ENCODE measurements around the gene USP6NL. TPM values are rescaled to one million over a fixed set of nuclear protein-coding genes. Genes with fewer than 3 reads are reported as not detected.

Gene USP6NL
- total and polyA plus RNA-seq, 2 of the 8 experiments (the other 6 are each of a cell fraction or from before 2014, with no cell fraction given), result 10.9 to 28.8 TPM

- H3K4me1 ChIP-seq (replicated peaks in 1 of 4; ENCODE audit: control insufficient read depth in 3 of 4, insufficient read depth in 4 of 4, low read length in 3 of 4), result no peaks in the 10 kb centered on the region
- H3K36me3 ChIP-seq (ENCODE audit: control insufficient read depth in 2 of 4, insufficient read depth in 4 of 4, low read length in 3 of 4), result no peaks in the 10 kb centered on the region; a peak in 1 of 8 replicates
- no peak overlapping the region for H2AFZ ChIP-seq (ENCODE audit: low read length)
- H3K9me3 ChIP-seq (ENCODE audit: insufficient read depth in 2 of 2, low read depth in 1 of 2, low read length in 1 of 2), result no peaks in the 10 kb centered on the region
- FAIRE-seq (peak; percentile 24), DNase-seq (ENCODE audit: low read depth in 1 of 2, low spot score in 2 of 2) (peak in 1 of 2 experiments; percentile 55)
- no peak overlapping the region for H4K91ac ChIP-seq (replicated peaks; ENCODE audit: insufficient read length, low read length)
- no peak overlapping the region for H2BK20ac ChIP-seq (ENCODE audit: low read length)
- H3K27me3 ChIP-seq (replicated peaks in 1 of 4; ENCODE audit: control insufficient read depth in 3 of 4, extremely low read depth in 1 of 4, insufficient read depth in 3 of 4, low read length in 3 of 4), result no peaks in the 10 kb centered on the region
- POLR2A ChIA-PET (ENCODE audit: partially characterized antibody), result interaction anchor here (1.5 to 1.6 kb wide), 2 partner anchors 11 to 30 kb away, joined by 3 read pairs; no protein-coding TSS in a partner anchor
- H4K8ac ChIP-seq (ENCODE audit: extremely low read depth, insufficient read depth, low read length), result no peak overlapping the region
- no peak overlapping the region for H3K4me2 ChIP-seq (ENCODE audit: insufficient read depth in 1 of 2, low read depth in 2 of 2, low read length in 2 of 2)
- 81% methylated on average over 8 of the region's 8 CpGs; no CpG with 5 or more reads in 1 of the 2 experiments for WGBS, 2 experiments (ENCODE audit: extremely low coverage in 1 of 2, insufficient coverage in 1 of 2, insufficient read length in 1 of 2, insufficient replicate concordance in 2 of 2, low coverage in 1 of 2, low lambda C conversion rate in 2 of 2, missing lambda C conversion rate in 1 of 2)
- H4K5ac ChIP-seq (ENCODE audit: insufficient read length, low read depth, low read length), result no peak overlapping the region
- no peak overlapping the region for H3K4me3 ChIP-seq (ENCODE audit: extremely low read depth in 1 of 4, insufficient read depth in 2 of 4, low read depth in 3 of 4, low read length in 4 of 4)
- H3K18ac ChIP-seq (ENCODE audit: extremely low read depth, low read length), result peak overlapping the region; percentile 20; the same call in 1 of the 2 replicates
- H2BK5ac ChIP-seq (ENCODE audit: low read depth, low read length), result no peak overlapping the region
- no peak overlapping the region for H2AK5ac ChIP-seq (ENCODE audit: low read depth, low read length)
- no peak overlapping the region for H3K14ac ChIP-seq (ENCODE audit: insufficient read length)
- CTCF ChIA-PET (ENCODE audit: partially characterized antibody), result interaction anchor here (0.7 to 6.9 kb wide), 20 partner anchors 8 to 218 kb away, joined by 3 to 33 read pairs (median 5); no protein-coding TSS in a partner anchor
- no peak overlapping the region for H2BK15ac ChIP-seq (ENCODE audit: low read length)
- no peak overlapping the region for H3K27ac ChIP-seq (ENCODE audit: low read depth, low read length)
- H4K20me1 ChIP-seq (replicated peaks in 1 of 2; ENCODE audit: control insufficient read depth in 1 of 2, insufficient read depth in 2 of 2, low read length in 2 of 2), result no peaks in the 10 kb centered on the region
- no peak overlapping the region; the same call in 1 of the 2 replicates for H2BK12ac ChIP-seq (ENCODE audit: low read depth, low read length)
- H3K23ac ChIP-seq (ENCODE audit: insufficient read length), result no peak overlapping the region
- TF ChIP-seq RAD21 (IDR thresholded peaks at IDR 0.05 in 1 of 2, conservative IDR thresholded peaks at IDR 0.05 in 1 of 2; ENCODE audit: low read depth in 2 of 2, low read length in 2 of 2), result peak; percentile 63 to 66; a peak in 3 of 4 replicates
- TF ChIP-seq POLR2AphosphoS5 (IDR thresholded peaks at IDR 0.05; ENCODE audit: low read depth, low read length), result peak; percentile 37; the same call in 1 of the 2 replicates
- peak; percentile 23 to 58 (median 51) for TF ChIP-seq CTCF (IDR thresholded peaks at IDR 0.05; ENCODE audit: control extremely low read depth in 1 of 3, insufficient read depth in 1 of 3, low read depth in 1 of 3, low read length in 3 of 3)
- no peak for TF ChIP-seq HDAC2 (IDR thresholded peaks at IDR 0.05; ENCODE audit: borderline replicate concordance in 1 of 2, low read depth in 2 of 2, low read length in 2 of 2)
- TF ChIP-seq SP1 (IDR thresholded peaks at IDR 0.05; ENCODE audit: low read depth, low read length), result no peak
- TF ChIP-seq TAF7 (optimal IDR thresholded peaks at IDR 0.05; ENCODE audit: borderline replicate concordance, low read depth, low read length), result no peak
- TF ChIP-seq YY1 (IDR thresholded peaks at IDR 0.05; ENCODE audit: low read depth, low read length), result no peak
- no peaks in the 10 kb centered on the region for H3K79me2 ChIP-seq (ENCODE audit: control insufficient read depth in 1 of 2, insufficient read depth in 2 of 2, low read length in 2 of 2)
- no peak overlapping the region for H2BK120ac ChIP-seq (replicated peaks; ENCODE audit: low read depth, low read length)
- H3K9ac ChIP-seq (replicated peaks in 1 of 4; ENCODE audit: extremely low read depth in 1 of 4, low read depth in 3 of 4, low read length in 3 of 4), result no peak overlapping the region
- H3K56ac ChIP-seq (replicated peaks; ENCODE audit: insufficient read length, low read depth, low read length), result no peak overlapping the region
- no peaks in the 10 kb centered on the region for H3K23me2 ChIP-seq (ENCODE audit: low read depth, low read length)
- no peak overlapping the region for H3K4ac ChIP-seq (replicated peaks; ENCODE audit: insufficient read length, low read depth, low read length)
- no peaks in the 10 kb centered on the region for H3K79me1 ChIP-seq (ENCODE audit: low read depth, low read length)
These were observed 156.4 kb downstream of the USP6NL start for GRCh38 chr10:11454958-11455566.
